ENCODE results near the gene CMSS1. TPM values are rescaled to one million over a fixed set of nuclear protein-coding genes. Genes with fewer than 3 reads are reported as not detected.

CMSS1 gene
- total and polyA plus RNA-seq, 7 experiments from 2014 or later = 14.9 to 47.7 (median 18.4) TPM

DNA sequence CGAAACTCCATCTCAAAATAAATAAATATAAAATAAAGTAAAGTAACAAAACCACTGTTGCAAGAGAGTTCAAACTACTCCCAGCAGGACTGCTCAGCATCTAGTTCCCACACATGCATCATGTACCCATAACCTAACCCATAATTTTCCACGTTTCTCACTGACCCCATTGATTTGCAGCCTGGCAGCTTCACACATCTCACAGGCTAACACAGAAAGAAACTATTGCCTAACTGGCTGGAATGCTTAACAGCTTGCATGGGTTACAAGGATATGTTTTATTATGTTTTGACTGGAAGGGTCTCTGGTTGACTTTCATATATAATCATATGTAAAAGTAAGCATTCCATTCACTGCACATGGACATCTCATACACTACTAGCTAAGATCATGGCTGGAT, 387.5 kb downstream of the CMSS1 start:
- DNase-seq (no peak), ATAC-seq (no peak)
- Mint-ChIP-seq H3K9me3 (peaks cover 0 to 2% (median 0%) of the 10 kb centered on the region in 11 donors), H3K4me3 (no peak overlapping the region), H3K27me3 (no peaks in the 10 kb centered on the region), H3K36me3 (peaks cover 0 to 7% (median 0%) of the 10 kb centered on the region in 5 donors), H3K27ac (no peak overlapping the region), H3K4me1 (peaks cover 6 to 18% (median 7%) of the 10 kb centered on the region in 7 donors)
- Histone ChIP-seq H3K27ac (ENCODE audit: low read depth, low read length) (no peak overlapping the region), H3K9me3 (ENCODE audit: control insufficient read depth in 2 of 3, low read length in 3 of 3) (no peaks in the 10 kb centered on the region), H3K4me3 (ENCODE audit: low read length) (no peak overlapping the region), H3K36me3 (ENCODE audit: control insufficient read depth in 2 of 3, insufficient read depth in 3 of 3, low read length in 3 of 3) (no peaks in the 10 kb centered on the region), H3K27me3 (ENCODE audit: control insufficient read depth in 2 of 2, insufficient read depth in 2 of 2, low read length in 2 of 2) (no peaks in the 10 kb centered on the region), H3K4me1 (ENCODE audit: control insufficient read depth in 2 of 2, insufficient read depth in 2 of 2, low read length in 2 of 2) (peaks cover 6 to 7% of the 10 kb centered on the region in 2 donors)
- ChIA-PET CTCF (no interaction called here), POLR2A (no interaction called here)
- intact Hi-C loops (cut with micrococcal nuclease) = no loop called here

DNA sequence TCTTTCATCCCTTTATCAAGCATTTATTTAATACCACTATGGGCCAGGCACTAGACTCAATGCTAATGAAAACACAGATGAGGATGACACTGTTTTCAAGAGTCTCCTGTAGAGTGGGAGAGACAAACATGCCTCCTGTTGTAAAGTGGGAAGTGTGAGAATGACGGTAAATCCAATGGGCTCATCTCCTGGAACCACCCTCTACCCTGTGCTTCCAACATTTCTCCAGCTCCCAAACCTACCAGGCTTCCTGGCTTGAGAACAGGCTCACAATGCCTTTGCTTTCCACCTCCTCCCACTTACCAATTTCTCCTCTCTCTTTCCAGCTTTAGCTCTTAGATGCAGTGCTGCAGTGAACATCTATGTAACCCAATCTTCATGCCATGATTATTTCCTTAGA, 389.0 kb downstream of the CMSS1 start:
- Histone ChIP-seq H3K27me3 (ENCODE audit: control insufficient read depth in 2 of 2, insufficient read depth in 2 of 2, low read length in 2 of 2) (no peaks in the 10 kb centered on the region), H3K27ac (ENCODE audit: low read depth, low read length) (no peak overlapping the region), H3K36me3 (ENCODE audit: control insufficient read depth in 2 of 3, insufficient read depth in 3 of 3, low read length in 3 of 3) (no peaks in the 10 kb centered on the region), H3K4me1 (ENCODE audit: control insufficient read depth in 2 of 2, insufficient read depth in 2 of 2, low read length in 2 of 2) (peaks cover 10 to 12% of the 10 kb centered on the region in 2 donors), H3K9me3 (ENCODE audit: control insufficient read depth in 2 of 3, low read length in 3 of 3) (no peaks in the 10 kb centered on the region), H3K4me3 (ENCODE audit: low read length) (no peak overlapping the region)
- POLR2A ChIA-PET = no interaction called here
- ATAC-seq (no peak), DNase-seq (no peak)
- Mint-ChIP-seq H3K4me1 (peaks cover 10 to 32% (median 16%) of the 10 kb centered on the region in 7 donors), H3K27ac (no peak overlapping the region), H3K36me3 (peaks cover 0 to 13% (median 2%) of the 10 kb centered on the region in 5 donors), H3K9me3 (peaks cover 0 to 2% (median 0%) of the 10 kb centered on the region in 11 donors), H3K4me3 (no peak overlapping the region), H3K27me3 (no peaks in the 10 kb centered on the region)
- intact Hi-C loops (cut with micrococcal nuclease) = no loop called here
- CTCF ChIA-PET = no interaction called here

DNA sequence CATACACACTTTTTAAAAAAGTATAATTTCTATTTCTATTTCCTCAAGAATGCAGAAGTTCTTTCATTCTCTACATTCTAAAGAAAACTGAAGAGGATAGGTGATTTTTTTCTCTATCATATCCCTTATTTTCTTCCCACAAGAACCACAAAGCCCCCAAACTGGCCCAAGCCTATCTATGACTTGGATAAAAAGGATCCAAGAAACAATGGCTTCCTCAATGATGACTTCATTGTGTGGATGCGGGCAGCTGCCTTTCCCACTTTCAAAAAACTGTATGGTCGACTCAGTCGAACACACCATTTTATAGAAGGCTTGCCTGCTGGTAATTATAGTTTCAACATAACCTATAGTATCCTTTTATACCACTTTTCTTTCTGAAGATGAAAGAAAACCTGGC, 390.2 kb downstream of the CMSS1 start:
- ChIA-PET CTCF (no interaction called here), POLR2A (no interaction called here)
- peaks cover 0 to 2% (median 0%) of the 10 kb centered on the region in 11 donors for H3K9me3 Mint-ChIP-seq
- H3K27ac ChIP-seq (ENCODE audit: low read depth, low read length) = no peak overlapping the region
- intact Hi-C loops (cut with micrococcal nuclease) = no loop called here
- H3K9me3 ChIP-seq (ENCODE audit: control insufficient read depth in 2 of 3, low read length in 3 of 3) = no peaks in the 10 kb centered on the region
- ATAC-seq (no peak), DNase-seq (no peak)
- H3K4me1 Mint-ChIP-seq = peaks cover 10 to 32% (median 16%) of the 10 kb centered on the region in 7 donors
- H3K27me3 ChIP-seq (ENCODE audit: control insufficient read depth in 2 of 2, insufficient read depth in 2 of 2, low read length in 2 of 2) = no peaks in the 10 kb centered on the region
- no peaks in the 10 kb centered on the region for H3K27me3 Mint-ChIP-seq
- H3K27ac Mint-ChIP-seq = peak overlapping the region in 1 of 9 donors; percentile 11
- peaks cover 10 to 12% of the 10 kb centered on the region in 2 donors for H3K4me1 ChIP-seq (ENCODE audit: control insufficient read depth in 2 of 2, insufficient read depth in 2 of 2, low read length in 2 of 2)
- no peaks in the 10 kb centered on the region for H3K36me3 ChIP-seq (ENCODE audit: control insufficient read depth in 2 of 3, insufficient read depth in 3 of 3, low read length in 3 of 3)
- H3K36me3 Mint-ChIP-seq = peaks cover 0 to 16% (median 3%) of the 10 kb centered on the region in 5 donors
- no peak overlapping the region for H3K4me3 ChIP-seq (ENCODE audit: low read length)
- H3K4me3 Mint-ChIP-seq = no peak overlapping the region

GRCh38 chr3:100209169-100209568, 391.5 kb downstream of the CMSS1 start:
- H3K4me3 ChIP-seq (ENCODE audit: low read length) = no peak overlapping the region
- H3K27ac ChIP-seq (ENCODE audit: low read depth, low read length) = no peak overlapping the region
- DNase-seq (no peak), ATAC-seq (no peak)
- ChIA-PET CTCF (no interaction called here), POLR2A (no interaction called here)
- Mint-ChIP-seq H3K27ac (peak overlapping the region in 4 of 9 donors; percentile 26 to 90 (median 60)), H3K36me3 (peaks cover 0 to 17% (median 3%) of the 10 kb centered on the region in 5 donors), H3K27me3 (peaks cover 0 to 2% (median 0%) of the 10 kb centered on the region in 5 donors), H3K4me3 (no peak overlapping the region), H3K4me1 (peaks cover 10 to 32% (median 16%) of the 10 kb centered on the region in 7 donors), H3K9me3 (peaks cover 0 to 2% (median 0%) of the 10 kb centered on the region in 11 donors)
- H3K36me3 ChIP-seq (ENCODE audit: control insufficient read depth in 2 of 3, insufficient read depth in 3 of 3, low read length in 3 of 3) = no peaks in the 10 kb centered on the region
- H3K27me3 ChIP-seq (ENCODE audit: control insufficient read depth in 2 of 2, insufficient read depth in 2 of 2, low read length in 2 of 2) = no peaks in the 10 kb centered on the region
- intact Hi-C loops (cut with micrococcal nuclease) = no loop called here
- no peaks in the 10 kb centered on the region for H3K9me3 ChIP-seq (ENCODE audit: control insufficient read depth in 2 of 3, low read length in 3 of 3)
- H3K4me1 ChIP-seq (ENCODE audit: control insufficient read depth in 2 of 2, insufficient read depth in 2 of 2, low read length in 2 of 2) = peaks cover 10 to 12% of the 10 kb centered on the region in 2 donors

DNA sequence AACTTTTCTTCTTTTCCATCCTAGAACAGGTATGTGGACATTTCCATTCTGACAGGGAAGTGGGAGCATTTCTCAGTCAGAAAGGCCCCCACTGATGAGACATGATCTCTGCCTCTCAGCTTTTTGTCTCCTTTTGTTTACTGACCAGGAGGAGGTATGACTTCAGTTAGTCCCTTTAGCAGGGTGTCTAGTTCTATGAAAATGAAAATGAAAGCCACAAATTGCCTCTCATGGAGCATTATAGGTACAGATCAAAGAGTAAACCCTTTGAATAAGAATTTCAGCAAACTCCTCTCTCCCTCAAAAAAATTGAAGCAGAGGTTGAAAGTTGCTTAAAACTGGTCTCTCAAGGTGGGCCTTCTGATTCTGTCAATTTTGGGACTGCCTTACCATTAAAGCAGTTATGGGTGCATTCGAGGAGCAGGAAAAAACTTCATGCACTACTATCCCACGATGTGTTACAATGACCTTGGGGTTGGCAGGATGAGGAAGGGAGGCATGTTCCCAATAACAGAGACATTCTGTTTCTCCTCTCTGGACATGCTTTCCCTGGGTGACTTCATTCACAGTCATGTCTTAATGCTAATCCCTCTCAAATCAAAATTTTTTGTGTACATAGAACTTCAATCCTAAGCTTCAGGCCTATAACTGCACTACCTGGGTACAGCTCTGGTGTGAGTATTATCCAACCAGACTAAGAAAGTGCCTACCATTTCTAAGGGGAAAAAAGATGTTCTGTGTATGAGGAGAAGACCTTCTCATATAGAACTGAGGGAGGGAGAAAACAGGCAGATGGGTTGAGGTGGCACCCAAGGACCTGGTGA, 392.5 kb downstream of the CMSS1 start:
- Mint-ChIP-seq H3K27me3 (peaks cover 0 to 3% (median 0%) of the 10 kb centered on the region in 5 donors), H3K27ac (peak overlapping the region; percentile 41 to 92 (median 73)), H3K4me3 (peak overlapping the region; percentile 27 to 78 (median 68)), H3K4me1 (peaks cover 10 to 32% (median 16%) of the 10 kb centered on the region in 7 donors), H3K36me3 (peaks cover 0 to 17% (median 3%) of the 10 kb centered on the region in 5 donors), H3K9me3 (peaks cover 0 to 3% (median 0%) of the 10 kb centered on the region in 11 donors)
- ChIA-PET POLR2A (no interaction called here), CTCF (no interaction called here)
- Histone ChIP-seq H3K36me3 (ENCODE audit: control insufficient read depth in 2 of 3, insufficient read depth in 3 of 3, low read length in 3 of 3) (no peaks in the 10 kb centered on the region), H3K27ac (ENCODE audit: low read depth, low read length) (no peak overlapping the region), H3K9me3 (ENCODE audit: control insufficient read depth in 2 of 3, low read length in 3 of 3) (no peaks in the 10 kb centered on the region), H3K4me1 (ENCODE audit: control insufficient read depth in 2 of 2, insufficient read depth in 2 of 2, low read length in 2 of 2) (peaks cover 10 to 12% of the 10 kb centered on the region in 2 donors), H3K4me3 (ENCODE audit: low read length) (peak overlapping the region; percentile 18), H3K27me3 (ENCODE audit: control insufficient read depth in 2 of 2, insufficient read depth in 2 of 2, low read length in 2 of 2) (no peaks in the 10 kb centered on the region)
- intact Hi-C loops (cut with micrococcal nuclease) = loop anchor here in 1 of 2 donors (1.0 to 5.0 kb wide), 7 partner anchors 50 to 392 kb away; partner anchors contain the start of genes LNP1, TBC1D23 and TOMM70
- ATAC-seq = peak; percentile 74
- peak in 7 of 9 donors; percentile 4 to 42 (median 27) for DNase-seq

- POLR2A ChIA-PET = no interaction called here
- H3K9me3 ChIP-seq (ENCODE audit: control insufficient read depth in 2 of 3, low read length in 3 of 3) = no peaks in the 10 kb centered on the region
- intact Hi-C loops (cut with micrococcal nuclease) = loop anchor here in 1 of 2 donors (1.0 to 5.0 kb wide), 7 partner anchors 50 to 392 kb away; partner anchors contain the start of genes LNP1, TBC1D23 and TOMM70
- no peaks in the 10 kb centered on the region for H3K36me3 ChIP-seq (ENCODE audit: control insufficient read depth in 2 of 3, insufficient read depth in 3 of 3, low read length in 3 of 3)
- CTCF ChIA-PET = no interaction called here
- Mint-ChIP-seq H3K9me3 (peaks cover 0 to 4% (median 0%) of the 10 kb centered on the region in 11 donors), H3K27me3 (peaks cover 0 to 5% (median 0%) of the 10 kb centered on the region in 5 donors), H3K4me3 (peak overlapping the region in 6 of 10 donors; percentile 45 to 75 (median 64)), H3K27ac (peak overlapping the region in 6 of 9 donors; percentile 41 to 92 (median 86)), H3K36me3 (peaks cover 0 to 17% (median 3%) of the 10 kb centered on the region in 5 donors), H3K4me1 (peaks cover 10 to 32% (median 16%) of the 10 kb centered on the region in 7 donors)
- peaks cover 10 to 12% of the 10 kb centered on the region in 2 donors for H3K4me1 ChIP-seq (ENCODE audit: control insufficient read depth in 2 of 2, insufficient read depth in 2 of 2, low read length in 2 of 2)
- no peak overlapping the region for H3K27ac ChIP-seq (ENCODE audit: low read depth, low read length)
- H3K27me3 ChIP-seq (ENCODE audit: control insufficient read depth in 2 of 2, insufficient read depth in 2 of 2, low read length in 2 of 2) = no peaks in the 10 kb centered on the region
- DNase-seq (peak in 4 of 9 donors; percentile 1 to 25 (median 11)), ATAC-seq (peak; percentile 54)
- H3K4me3 ChIP-seq (ENCODE audit: low read length) = no peak overlapping the region
These were observed 393.1 kb downstream of the CMSS1 start for GRCh38 chr3:100210772-100211135.

Data from naive thymus-derived CD4-positive, alpha-beta T cell (primary cell).